SK-N-MC (cell line): ENCODE results near the gene USP38.

ENCODE experiments used
- EZH2 ChIP-seq: fragments of 200-600 bp; sonication (generic); IDR thresholded peaks from one replicate; pipeline ENCODE4 v1.6.1; 2017; ENCODE audit warnings: antibody characterized with exemption
- POLR2AphosphoS5 ChIP-seq: IDR thresholded peaks from 2 replicates; pipeline ENCODE4 v1.6.1; 2012; ENCODE audit warnings: mild to moderate bottlenecking, low read depth, low read length, borderline replicate concordance

GRCh38 chr4:143148521-143148920 lies 36.2 kb upstream of the USP38 start:
- TF ChIP-seq POLR2AphosphoS5, result no peak
- TF ChIP-seq EZH2, result no peak
